WTC11 (cell line): ENCODE data around the gene KCNJ6. TPM values are rescaled to one million over a fixed set of nuclear protein-coding genes. Genes with fewer than 3 reads are reported as not detected.

Experiments
- ATAC-seq: fragments of 200-7000 bp; cut with Tn5 transposase; 2 replicates; pipeline ENCODE4 v1.10.0; 2021; ENCODE audit warnings: mild to moderate bottlenecking, moderate library complexity
- CTCF ChIA-PET: fragments of 300-600 bp; sonication (Branson Sonifier 250); formaldehyde crosslinking; loops from one replicate; lab custom pipeline; 2021; ENCODE audit warnings: antibody characterized with exemption; lab: Charles Lee
- POLR2A ChIA-PET: fragments of 350-600 bp; sonication (Branson Sonifier 250); formaldehyde crosslinking; loops from one replicate; lab custom pipeline; 2021; ENCODE audit warnings: antibody characterized with exemption; lab: Charles Lee
- DNase-seq: peaks from one replicate; pipeline ENCODE4 v3.0.0; 2021; ENCODE audit warnings: low spot score
- H3K27ac Mint-ChIP-seq: 2 replicates; pipeline ENCODE4 v1.8.0; 2021; ENCODE audit warnings: mixed read lengths
- H3K27me3 Mint-ChIP-seq: 2 replicates; pipeline ENCODE4 v1.8.0; 2021; ENCODE audit warnings: low read depth, mild to moderate bottlenecking, moderate library complexity, mixed read lengths
- H3K36me3 Mint-ChIP-seq: 2 replicates; pipeline ENCODE4 v1.8.0; 2021; ENCODE audit warnings: mixed read lengths
- H3K4me1 Mint-ChIP-seq: 2 replicates; pipeline ENCODE4 v1.8.0; 2022; ENCODE audit warnings: mixed read lengths
- H3K4me3 Mint-ChIP-seq: 2 replicates; pipeline ENCODE4 v1.8.0; 2021; ENCODE audit warnings: mild to moderate bottlenecking, moderate library complexity, mixed read lengths
- H3K9me3 Mint-ChIP-seq: 2 replicates; pipeline ENCODE4 v1.8.0; 2021; ENCODE audit warnings: mixed read lengths
- CBFB ChIP-seq: sonication (generic); formaldehyde crosslinking; IDR thresholded peaks from 2 replicates; pipeline ENCODE4 v1.8.1; 2022; ENCODE audit warnings: mild to moderate bottlenecking, low read depth, missing genetic modification reagents
- FOXJ3 ChIP-seq: sonication (generic); formaldehyde crosslinking; IDR thresholded peaks from 2 replicates; pipeline ENCODE4 v1.9.0; 2021; ENCODE audit warnings: missing genetic modification reagents, mild to moderate bottlenecking, borderline replicate concordance
- MXD4 ChIP-seq: fragments of 250-450 bp; sonication (Bioruptor Pico); IDR thresholded peaks from 2 replicates; pipeline ENCODE4 v1.8.0; 2021; ENCODE audit warnings: mild to moderate bottlenecking, moderate library complexity, borderline replicate concordance
- RORB ChIP-seq: fragments of 250-450 bp; sonication (Bioruptor Pico); IDR thresholded peaks from 2 replicates; pipeline ENCODE4 v1.9.0; 2021; ENCODE audit warnings: mild to moderate bottlenecking
- ZBTB21 ChIP-seq: sonication (generic); formaldehyde crosslinking; IDR thresholded peaks from 2 replicates; pipeline ENCODE4 v1.8.1; 2023; ENCODE audit warnings: mild to moderate bottlenecking, missing genetic modification reagents, borderline replicate concordance
- ZNF396 ChIP-seq: fragments of 250-450 bp; sonication (Bioruptor Pico); IDR thresholded peaks from 2 replicates; pipeline ENCODE4 v1.8.0; 2021; ENCODE audit warnings: mild to moderate bottlenecking, moderate library complexity, borderline replicate concordance
- total RNA-seq: library from RNA; stranded (reverse); gene quantifications from 3 replicates; pipeline ENCODE4 v1.2.3, GENCODE V29; 2021
- TF ChIP-seq, protein P1 (sequence below): sonication (generic); formaldehyde crosslinking; IDR thresholded peaks from 2 replicates; pipeline ENCODE4 v1.8.1; 2023; ENCODE audit warnings: mild to moderate bottlenecking, missing genetic modification reagents, moderate library complexity
- TF ChIP-seq, protein P2 (sequence below): sonication (generic); formaldehyde crosslinking; IDR thresholded peaks from 2 replicates; pipeline ENCODE4 v1.8.1; 2023; ENCODE audit warnings: mild to moderate bottlenecking, missing genetic modification reagents
- TF ChIP-seq, protein P3 (sequence below): sonication (generic); formaldehyde crosslinking; IDR thresholded peaks from 2 replicates; pipeline ENCODE4 v1.8.0; 2023; ENCODE audit warnings: mild to moderate bottlenecking, missing genetic modification reagents
- TF ChIP-seq, protein P4 (sequence below): sonication (generic); formaldehyde crosslinking; conservative IDR thresholded peaks from 2 replicates; pipeline ENCODE4 v1.8.1; 2023; ENCODE audit warnings: mild to moderate bottlenecking, low read depth, missing genetic modification reagents, moderate library complexity
- TF ChIP-seq, protein P5 (sequence below): fragments of 250-450 bp; sonication (Bioruptor Pico); IDR thresholded peaks from 2 replicates; pipeline ENCODE4 v2.1.2; 2022; ENCODE audit warnings: mild to moderate bottlenecking, moderate library complexity
- TF ChIP-seq, protein P6 (sequence below): fragments of 250-450 bp; sonication (Bioruptor Pico); IDR thresholded peaks from 2 replicates; pipeline ENCODE4 v1.9.0; 2021; ENCODE audit warnings: mild to moderate bottlenecking, borderline replicate concordance
- TF ChIP-seq, protein P7 (sequence below): fragments of 250-450 bp; sonication (Bioruptor Pico); IDR thresholded peaks from 2 replicates; pipeline ENCODE4 v1.9.0; 2021; ENCODE audit warnings: mild to moderate bottlenecking
- TF ChIP-seq, protein P8 (sequence below): sonication (generic); formaldehyde crosslinking; IDR thresholded peaks from 2 replicates; pipeline ENCODE4 v1.8.0; 2023; ENCODE audit warnings: missing genetic modification reagents

KCNJ6 gene
- total RNA-seq, 1 experiment from 2014 or later = 0.35 TPM

DNA sequence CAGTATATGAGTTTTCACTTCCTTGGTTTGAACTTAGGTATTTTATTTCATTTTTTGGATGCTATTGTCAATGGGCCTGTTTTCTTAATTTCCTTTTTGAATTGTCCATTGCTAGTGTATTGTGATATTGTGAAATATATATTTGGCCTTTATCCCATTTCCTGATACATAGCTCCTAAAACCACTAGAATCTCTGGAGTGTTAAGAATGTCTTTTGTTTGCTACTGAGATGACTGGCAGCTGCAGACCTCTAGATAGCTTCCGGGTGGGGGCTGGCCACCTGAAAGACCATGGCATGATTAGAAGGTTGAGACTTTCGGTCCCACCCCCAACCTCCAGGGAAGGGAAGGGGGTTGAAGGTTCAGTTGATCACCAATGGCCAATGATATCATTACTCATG, 245.4 kb downstream of the KCNJ6 start:
- TF ChIP-seq ZBTB21 (CRISPR knock-in tag) = no peak
- TF ChIP-seq, protein P1, sequence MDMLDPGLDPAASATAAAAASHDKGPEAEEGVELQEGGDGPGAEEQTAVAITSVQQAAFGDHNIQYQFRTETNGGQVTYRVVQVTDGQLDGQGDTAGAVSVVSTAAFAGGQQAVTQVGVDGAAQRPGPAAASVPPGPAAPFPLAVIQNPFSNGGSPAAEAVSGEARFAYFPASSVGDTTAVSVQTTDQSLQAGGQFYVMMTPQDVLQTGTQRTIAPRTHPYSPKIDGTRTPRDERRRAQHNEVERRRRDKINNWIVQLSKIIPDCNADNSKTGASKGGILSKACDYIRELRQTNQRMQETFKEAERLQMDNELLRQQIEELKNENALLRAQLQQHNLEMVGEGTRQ (CRISPR knock-in tag) = no peak
- TF ChIP-seq, protein P2, sequence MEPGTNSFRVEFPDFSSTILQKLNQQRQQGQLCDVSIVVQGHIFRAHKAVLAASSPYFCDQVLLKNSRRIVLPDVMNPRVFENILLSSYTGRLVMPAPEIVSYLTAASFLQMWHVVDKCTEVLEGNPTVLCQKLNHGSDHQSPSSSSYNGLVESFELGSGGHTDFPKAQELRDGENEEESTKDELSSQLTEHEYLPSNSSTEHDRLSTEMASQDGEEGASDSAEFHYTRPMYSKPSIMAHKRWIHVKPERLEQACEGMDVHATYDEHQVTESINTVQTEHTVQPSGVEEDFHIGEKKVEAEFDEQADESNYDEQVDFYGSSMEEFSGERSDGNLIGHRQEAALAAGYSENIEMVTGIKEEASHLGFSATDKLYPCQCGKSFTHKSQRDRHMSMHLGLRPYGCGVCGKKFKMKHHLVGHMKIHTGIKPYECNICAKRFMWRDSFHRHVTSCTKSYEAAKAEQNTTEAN (CRISPR knock-in tag) = no peak
- no peak for TF ChIP-seq FOXJ3 (CRISPR knock-in tag)
- TF ChIP-seq, protein P3, sequence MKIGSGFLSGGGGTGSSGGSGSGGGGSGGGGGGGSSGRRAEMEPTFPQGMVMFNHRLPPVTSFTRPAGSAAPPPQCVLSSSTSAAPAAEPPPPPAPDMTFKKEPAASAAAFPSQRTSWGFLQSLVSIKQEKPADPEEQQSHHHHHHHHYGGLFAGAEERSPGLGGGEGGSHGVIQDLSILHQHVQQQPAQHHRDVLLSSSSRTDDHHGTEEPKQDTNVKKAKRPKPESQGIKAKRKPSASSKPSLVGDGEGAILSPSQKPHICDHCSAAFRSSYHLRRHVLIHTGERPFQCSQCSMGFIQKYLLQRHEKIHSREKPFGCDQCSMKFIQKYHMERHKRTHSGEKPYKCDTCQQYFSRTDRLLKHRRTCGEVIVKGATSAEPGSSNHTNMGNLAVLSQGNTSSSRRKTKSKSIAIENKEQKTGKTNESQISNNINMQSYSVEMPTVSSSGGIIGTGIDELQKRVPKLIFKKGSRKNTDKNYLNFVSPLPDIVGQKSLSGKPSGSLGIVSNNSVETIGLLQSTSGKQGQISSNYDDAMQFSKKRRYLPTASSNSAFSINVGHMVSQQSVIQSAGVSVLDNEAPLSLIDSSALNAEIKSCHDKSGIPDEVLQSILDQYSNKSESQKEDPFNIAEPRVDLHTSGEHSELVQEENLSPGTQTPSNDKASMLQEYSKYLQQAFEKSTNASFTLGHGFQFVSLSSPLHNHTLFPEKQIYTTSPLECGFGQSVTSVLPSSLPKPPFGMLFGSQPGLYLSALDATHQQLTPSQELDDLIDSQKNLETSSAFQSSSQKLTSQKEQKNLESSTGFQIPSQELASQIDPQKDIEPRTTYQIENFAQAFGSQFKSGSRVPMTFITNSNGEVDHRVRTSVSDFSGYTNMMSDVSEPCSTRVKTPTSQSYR (CRISPR knock-in tag) = no peak
- TF ChIP-seq, protein P4, sequence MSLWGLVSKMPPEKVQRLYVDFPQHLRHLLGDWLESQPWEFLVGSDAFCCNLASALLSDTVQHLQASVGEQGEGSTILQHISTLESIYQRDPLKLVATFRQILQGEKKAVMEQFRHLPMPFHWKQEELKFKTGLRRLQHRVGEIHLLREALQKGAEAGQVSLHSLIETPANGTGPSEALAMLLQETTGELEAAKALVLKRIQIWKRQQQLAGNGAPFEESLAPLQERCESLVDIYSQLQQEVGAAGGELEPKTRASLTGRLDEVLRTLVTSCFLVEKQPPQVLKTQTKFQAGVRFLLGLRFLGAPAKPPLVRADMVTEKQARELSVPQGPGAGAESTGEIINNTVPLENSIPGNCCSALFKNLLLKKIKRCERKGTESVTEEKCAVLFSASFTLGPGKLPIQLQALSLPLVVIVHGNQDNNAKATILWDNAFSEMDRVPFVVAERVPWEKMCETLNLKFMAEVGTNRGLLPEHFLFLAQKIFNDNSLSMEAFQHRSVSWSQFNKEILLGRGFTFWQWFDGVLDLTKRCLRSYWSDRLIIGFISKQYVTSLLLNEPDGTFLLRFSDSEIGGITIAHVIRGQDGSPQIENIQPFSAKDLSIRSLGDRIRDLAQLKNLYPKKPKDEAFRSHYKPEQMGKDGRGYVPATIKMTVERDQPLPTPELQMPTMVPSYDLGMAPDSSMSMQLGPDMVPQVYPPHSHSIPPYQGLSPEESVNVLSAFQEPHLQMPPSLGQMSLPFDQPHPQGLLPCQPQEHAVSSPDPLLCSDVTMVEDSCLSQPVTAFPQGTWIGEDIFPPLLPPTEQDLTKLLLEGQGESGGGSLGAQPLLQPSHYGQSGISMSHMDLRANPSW (CRISPR knock-in tag) = no peak
- no peak for TF ChIP-seq RORB (CRISPR knock-in tag)
- DNase-seq (no peak), ATAC-seq (no peak)
- ChIA-PET CTCF (no interaction called here), POLR2A (no interaction called here)
- H3K27me3 Mint-ChIP-seq = peaks cover 24% of the 10 kb centered on the region
- no peak overlapping the region for H3K27ac Mint-ChIP-seq
- no peak overlapping the region for H3K4me3 Mint-ChIP-seq
- peaks cover 58% of the 10 kb centered on the region for H3K4me1 Mint-ChIP-seq
- H3K36me3 Mint-ChIP-seq = peaks cover 6% of the 10 kb centered on the region
- H3K9me3 Mint-ChIP-seq = peaks cover 9% of the 10 kb centered on the region

DNA sequence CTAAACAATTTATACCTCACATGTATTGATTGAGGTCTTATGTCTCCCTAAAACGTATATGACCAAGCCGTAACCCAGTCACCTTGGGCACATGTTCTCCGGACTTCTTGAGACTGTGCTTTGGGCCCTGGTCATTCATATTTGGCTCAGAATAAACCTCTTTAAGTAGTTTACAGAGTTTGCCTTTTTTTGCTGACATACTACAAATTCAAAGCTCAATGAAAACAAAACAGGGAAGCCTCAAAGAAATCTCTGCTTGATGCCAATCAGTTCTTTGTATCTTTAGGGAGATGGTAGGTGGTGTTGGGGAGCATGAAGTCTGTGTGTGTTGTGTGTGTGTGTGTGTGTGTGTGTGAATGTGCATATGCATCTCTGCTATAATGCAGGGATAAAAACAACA, 247.0 kb downstream of the KCNJ6 start:
- peaks cover 23% of the 10 kb centered on the region for H3K36me3 Mint-ChIP-seq
- H3K4me3 Mint-ChIP-seq = no peak overlapping the region
- peaks cover 21% of the 10 kb centered on the region for H3K9me3 Mint-ChIP-seq
- CTCF ChIA-PET = interaction anchor here (1.0 to 1.7 kb wide), 5 partner anchors 11 to 458 kb away, joined by 3 to 7 read pairs (median 3); no protein-coding TSS in a partner anchor
- peak overlapping the region; percentile 18 for H3K27ac Mint-ChIP-seq
- peaks cover 49% of the 10 kb centered on the region for H3K4me1 Mint-ChIP-seq
- peaks cover 18% of the 10 kb centered on the region for H3K27me3 Mint-ChIP-seq
- DNase-seq = no peak
- POLR2A ChIA-PET = no interaction called here
- ATAC-seq = no peak
- TF ChIP-seq CBFB (CRISPR knock-in tag) = no peak
- TF ChIP-seq, protein P5, sequence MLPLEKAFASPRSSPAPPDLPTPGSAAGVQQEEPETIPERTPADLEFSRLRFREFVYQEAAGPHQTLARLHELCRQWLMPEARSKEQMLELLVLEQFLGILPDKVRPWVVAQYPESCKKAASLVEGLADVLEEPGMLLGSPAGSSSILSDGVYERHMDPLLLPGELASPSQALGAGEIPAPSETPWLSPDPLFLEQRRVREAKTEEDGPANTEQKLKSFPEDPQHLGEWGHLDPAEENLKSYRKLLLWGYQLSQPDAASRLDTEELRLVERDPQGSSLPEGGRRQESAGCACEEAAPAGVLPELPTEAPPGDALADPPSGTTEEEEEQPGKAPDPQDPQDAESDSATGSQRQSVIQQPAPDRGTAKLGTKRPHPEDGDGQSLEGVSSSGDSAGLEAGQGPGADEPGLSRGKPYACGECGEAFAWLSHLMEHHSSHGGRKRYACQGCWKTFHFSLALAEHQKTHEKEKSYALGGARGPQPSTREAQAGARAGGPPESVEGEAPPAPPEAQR = no peak
- no peak for TF ChIP-seq ZNF396 (CRISPR knock-in tag)
- TF ChIP-seq, protein P3 (CRISPR knock-in tag) = no peak
- TF ChIP-seq, protein P6, sequence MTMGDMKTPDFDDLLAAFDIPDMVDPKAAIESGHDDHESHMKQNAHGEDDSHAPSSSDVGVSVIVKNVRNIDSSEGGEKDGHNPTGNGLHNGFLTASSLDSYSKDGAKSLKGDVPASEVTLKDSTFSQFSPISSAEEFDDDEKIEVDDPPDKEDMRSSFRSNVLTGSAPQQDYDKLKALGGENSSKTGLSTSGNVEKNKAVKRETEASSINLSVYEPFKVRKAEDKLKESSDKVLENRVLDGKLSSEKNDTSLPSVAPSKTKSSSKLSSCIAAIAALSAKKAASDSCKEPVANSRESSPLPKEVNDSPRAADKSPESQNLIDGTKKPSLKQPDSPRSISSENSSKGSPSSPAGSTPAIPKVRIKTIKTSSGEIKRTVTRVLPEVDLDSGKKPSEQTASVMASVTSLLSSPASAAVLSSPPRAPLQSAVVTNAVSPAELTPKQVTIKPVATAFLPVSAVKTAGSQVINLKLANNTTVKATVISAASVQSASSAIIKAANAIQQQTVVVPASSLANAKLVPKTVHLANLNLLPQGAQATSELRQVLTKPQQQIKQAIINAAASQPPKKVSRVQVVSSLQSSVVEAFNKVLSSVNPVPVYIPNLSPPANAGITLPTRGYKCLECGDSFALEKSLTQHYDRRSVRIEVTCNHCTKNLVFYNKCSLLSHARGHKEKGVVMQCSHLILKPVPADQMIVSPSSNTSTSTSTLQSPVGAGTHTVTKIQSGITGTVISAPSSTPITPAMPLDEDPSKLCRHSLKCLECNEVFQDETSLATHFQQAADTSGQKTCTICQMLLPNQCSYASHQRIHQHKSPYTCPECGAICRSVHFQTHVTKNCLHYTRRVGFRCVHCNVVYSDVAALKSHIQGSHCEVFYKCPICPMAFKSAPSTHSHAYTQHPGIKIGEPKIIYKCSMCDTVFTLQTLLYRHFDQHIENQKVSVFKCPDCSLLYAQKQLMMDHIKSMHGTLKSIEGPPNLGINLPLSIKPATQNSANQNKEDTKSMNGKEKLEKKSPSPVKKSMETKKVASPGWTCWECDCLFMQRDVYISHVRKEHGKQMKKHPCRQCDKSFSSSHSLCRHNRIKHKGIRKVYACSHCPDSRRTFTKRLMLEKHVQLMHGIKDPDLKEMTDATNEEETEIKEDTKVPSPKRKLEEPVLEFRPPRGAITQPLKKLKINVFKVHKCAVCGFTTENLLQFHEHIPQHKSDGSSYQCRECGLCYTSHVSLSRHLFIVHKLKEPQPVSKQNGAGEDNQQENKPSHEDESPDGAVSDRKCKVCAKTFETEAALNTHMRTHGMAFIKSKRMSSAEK = no peak
- TF ChIP-seq, protein P7, sequence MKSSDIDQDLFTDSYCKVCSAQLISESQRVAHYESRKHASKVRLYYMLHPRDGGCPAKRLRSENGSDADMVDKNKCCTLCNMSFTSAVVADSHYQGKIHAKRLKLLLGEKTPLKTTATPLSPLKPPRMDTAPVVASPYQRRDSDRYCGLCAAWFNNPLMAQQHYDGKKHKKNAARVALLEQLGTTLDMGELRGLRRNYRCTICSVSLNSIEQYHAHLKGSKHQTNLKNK (CRISPR knock-in tag) = no peak
- no peak for TF ChIP-seq MXD4 (CRISPR knock-in tag)
- TF ChIP-seq, protein P8, sequence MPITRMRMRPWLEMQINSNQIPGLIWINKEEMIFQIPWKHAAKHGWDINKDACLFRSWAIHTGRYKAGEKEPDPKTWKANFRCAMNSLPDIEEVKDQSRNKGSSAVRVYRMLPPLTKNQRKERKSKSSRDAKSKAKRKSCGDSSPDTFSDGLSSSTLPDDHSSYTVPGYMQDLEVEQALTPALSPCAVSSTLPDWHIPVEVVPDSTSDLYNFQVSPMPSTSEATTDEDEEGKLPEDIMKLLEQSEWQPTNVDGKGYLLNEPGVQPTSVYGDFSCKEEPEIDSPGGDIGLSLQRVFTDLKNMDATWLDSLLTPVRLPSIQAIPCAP (CRISPR knock-in tag) = no peak
